ENCODE results near the gene MITD1.
"Not testable (repeated sequence)": the region's sequence is repeated elsewhere in the genome, so short reads cannot be mapped to it uniquely, and the experiment has no call there.

Gene MITD1

DNA sequence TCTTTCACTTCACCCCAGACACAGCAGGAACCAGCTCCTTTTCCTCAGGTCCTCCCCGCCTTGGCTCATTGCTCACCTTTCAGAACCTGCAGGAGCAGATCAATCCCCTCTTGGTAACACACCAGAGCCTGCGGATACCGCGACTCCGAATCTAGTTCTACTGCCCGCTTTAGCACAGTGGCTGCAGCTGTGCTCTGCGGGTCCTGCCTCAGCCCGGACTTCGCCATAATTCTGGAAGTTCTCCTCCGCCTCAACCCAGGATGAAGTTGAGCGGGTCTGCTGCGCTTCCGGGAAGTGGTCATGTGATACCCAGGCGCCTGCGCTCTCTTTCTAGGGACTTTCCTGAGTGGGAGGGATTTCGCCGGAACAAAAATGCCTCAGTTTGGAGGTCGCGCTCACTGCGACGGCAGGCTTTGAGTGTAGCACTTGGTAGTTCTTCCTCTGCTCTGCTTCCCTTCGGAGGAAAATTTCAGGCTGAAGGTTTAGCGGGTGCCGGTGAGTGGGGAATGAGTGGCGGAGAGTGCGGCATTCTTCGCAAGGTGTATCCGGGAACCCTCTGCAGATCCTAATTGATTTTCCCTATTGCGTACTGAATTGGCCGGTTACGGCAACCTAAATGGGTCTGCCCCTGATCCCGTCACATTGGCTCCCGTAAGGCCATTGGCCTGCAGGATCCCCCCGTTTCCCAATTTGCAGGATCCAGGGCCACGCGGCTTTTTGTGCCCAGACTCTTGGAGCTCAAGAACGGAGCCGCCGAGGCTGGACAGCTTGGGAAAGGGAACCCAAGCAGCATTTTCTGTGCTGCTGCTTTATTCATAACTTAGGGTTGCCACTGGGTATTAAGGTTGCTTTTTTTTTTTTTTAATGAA, at the start of gene MITD1, which contains the start of gene MRPL30:
TSS of gene MITD1 (minus strand) at position 304 of the 869 bp plus-strand sequence. CDS start at position 227, 77 bp downstream.
TSS of gene MRPL30 (plus strand) at position 430 of the 869 bp plus-strand sequence. CDS start 5,020 bp downstream, outside the sequence.
- peak; percentile 94 for DNase-seq

- no peak for DNase-seq
These were observed 37.2 kb upstream of the MITD1 start for GRCh38 chr2:99217929-99218501.

DNA sequence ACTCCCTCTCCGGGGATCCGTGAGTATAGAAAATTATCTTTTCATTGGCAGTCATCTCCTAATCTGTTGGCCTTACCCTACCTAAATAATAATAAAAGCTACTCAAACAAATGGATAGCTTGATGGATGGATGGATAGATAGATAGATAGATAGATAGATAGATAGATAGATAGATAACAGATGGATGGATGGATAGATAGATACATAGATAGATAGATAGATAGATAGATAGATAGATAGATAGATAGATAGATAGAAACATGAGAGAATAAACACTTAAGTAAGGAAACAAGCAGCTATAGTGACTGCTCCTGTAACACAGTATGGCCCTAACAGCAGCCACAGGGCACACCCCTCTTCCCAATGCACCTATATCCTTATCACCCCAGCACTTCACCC, 35.2 kb upstream of the MITD1 start:
- DNase-seq: no peak

GRCh38 chr2:99205491-99205890, 24.6 kb upstream of the MITD1 start:
- no peak for DNase-seq

- no peak for DNase-seq
These were observed 21.3 kb upstream of the MITD1 start for GRCh38 chr2:99201959-99202678.

DNA sequence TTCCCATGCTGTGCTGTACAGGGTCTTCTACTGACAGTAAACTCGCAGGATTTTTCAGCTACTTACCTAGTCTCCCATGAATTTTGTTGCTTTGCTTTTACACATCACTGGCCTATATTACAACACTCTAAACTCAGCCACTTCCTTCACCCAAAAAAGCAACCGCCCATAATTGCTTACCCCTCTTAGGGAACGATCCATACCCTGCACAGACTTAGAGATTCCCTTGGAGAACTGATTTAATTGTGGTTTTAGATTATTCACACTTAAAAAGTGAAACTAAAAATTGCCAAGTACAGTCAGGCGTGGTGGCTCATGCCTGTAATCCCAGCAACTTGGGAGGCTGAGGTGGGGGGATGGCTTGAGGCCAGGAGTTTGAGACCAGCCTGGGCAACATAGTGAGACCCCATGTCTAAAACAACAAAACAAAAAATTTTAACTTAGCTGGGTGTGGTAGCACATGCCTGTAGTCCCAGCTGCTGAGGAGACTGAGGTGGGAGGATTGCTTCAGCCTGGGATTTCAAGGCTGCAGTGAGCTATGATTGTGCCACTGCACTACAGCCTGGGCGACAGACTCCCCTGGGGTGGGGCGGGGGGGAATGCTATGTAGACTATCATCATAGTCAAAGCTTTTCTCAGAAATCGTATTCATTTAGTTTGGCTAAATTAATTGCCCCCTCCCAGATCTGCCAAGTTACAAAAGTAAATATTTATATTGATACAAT, 19.4 kb upstream of the MITD1 start:
- no peak for DNase-seq

DNA sequence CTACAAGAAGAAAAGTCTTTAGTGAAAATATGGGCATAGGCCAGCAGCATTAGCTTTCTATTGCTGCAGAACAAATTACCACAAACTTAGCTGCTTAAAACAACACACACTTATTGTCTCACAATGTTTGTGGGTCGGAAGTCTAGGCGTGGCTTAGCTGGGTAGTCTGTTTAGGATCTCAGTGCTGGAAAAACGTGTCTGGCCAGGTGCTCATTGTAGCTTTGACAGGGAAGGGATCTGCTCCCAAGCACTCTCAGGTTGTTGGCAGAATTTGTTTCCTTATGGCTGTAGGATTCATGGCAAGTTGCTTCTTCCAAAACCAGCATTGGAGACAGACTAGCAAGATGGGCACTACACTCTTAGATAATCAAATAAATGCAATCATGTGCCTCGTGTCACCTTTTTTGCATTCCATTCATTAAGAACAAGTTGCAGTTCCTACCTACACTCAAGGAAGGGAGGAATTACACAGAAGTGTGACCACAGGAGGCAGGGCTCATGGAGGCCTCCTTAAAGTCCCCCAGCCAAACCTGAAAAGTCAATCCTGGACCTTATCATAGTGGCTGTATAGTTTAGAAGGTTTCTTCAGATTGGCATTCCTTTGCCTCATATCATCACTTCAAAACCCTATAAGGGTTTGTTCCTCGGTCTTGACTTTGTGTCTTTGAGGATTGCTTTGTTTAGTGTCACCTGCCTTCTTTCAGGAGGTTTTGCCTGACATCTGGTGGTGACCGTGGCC, 17.4 kb upstream of the MITD1 start:
- no peak for DNase-seq

DNA sequence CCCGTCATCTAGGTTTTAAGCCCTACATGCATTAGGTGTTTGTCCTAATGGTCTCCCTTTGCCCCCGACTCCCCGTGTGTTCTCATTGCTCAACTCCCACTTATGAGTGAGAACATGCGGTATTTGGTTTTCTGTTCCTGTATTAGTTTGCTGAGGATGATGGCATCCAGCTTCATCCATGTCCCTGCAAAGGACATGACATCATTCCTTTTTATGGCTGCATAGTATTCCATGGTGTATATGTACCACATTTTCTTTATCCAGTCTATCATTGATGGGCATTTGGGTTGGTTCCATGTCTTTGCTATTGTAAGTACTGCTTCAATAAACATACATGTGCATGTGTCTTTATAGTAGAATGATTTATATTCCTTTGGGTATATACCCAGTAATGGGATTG, 11.5 kb upstream of the MITD1 start:
- DNase-seq: not testable (repeated sequence)

DNA sequence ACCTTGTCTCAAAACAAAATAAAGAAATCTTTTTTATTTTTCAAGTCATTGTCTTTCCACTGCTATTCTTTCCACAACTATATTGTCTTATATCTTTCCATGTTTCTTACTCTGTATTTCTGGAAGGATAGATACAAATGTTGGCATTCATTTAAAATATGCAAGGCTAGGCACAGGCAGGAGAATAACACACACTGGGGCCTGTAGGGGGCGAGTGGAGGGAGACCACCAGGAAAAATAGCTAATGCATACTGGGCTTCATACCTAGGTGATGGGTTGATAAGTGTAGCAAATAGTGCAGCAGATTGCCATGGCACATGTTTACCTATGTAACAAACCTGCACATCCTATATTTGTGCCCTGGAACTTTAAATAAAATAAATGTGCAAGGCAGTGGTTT, 9.7 kb upstream of the MITD1 start:
- DNase-seq: no peak

- DNase-seq: no peak
These were observed 7.5 kb upstream of the MITD1 start for GRCh38 chr2:99188357-99188756.

DNA sequence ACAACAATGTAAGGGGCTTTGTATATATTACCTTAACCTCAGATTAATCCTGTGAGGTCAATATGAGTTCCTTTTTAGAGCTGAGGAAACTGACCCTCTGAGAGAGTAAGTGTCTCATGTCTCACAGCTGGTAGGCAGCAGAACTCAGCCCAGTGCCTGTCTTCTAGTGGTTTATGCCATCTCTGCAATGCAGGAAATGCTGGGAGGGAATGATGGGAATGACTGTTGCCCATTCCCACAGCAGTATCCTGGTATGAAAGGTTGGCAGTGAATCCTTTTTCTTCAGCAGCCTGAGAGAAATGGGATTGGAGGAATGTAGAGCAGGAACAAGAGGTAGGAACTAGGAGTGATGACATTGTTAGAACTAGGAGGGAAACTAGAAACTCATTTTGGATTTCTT, 6.2 kb upstream of the MITD1 start:
- no peak for DNase-seq

DNA sequence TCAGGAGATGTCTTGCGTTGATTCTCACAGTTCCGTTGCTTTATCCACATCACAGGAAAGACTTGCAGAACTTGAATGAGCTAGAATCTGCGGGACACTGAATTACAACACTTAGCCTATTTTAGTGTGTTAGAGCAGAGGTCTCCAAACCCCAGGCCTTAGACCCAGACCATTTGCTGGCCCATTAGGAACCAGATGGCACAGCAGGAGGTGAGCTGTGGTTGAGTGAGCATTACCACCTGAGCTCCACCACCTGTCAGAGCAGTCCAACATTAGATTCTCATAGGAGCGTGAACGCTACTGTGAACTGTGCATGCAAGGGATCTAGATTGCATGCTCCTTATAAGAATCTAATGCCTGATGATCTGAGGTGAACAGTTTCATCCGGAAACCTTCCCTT, 4.0 kb upstream of the MITD1 start:
- DNase-seq: no peak

GRCh38 chr2:99183025-99183424, 2.2 kb upstream of the MITD1 start:
- DNase-seq: no peak

- no peak for DNase-seq
These were observed 754 bp upstream of the MITD1 start for GRCh38 chr2:99181624-99182000.

DNA sequence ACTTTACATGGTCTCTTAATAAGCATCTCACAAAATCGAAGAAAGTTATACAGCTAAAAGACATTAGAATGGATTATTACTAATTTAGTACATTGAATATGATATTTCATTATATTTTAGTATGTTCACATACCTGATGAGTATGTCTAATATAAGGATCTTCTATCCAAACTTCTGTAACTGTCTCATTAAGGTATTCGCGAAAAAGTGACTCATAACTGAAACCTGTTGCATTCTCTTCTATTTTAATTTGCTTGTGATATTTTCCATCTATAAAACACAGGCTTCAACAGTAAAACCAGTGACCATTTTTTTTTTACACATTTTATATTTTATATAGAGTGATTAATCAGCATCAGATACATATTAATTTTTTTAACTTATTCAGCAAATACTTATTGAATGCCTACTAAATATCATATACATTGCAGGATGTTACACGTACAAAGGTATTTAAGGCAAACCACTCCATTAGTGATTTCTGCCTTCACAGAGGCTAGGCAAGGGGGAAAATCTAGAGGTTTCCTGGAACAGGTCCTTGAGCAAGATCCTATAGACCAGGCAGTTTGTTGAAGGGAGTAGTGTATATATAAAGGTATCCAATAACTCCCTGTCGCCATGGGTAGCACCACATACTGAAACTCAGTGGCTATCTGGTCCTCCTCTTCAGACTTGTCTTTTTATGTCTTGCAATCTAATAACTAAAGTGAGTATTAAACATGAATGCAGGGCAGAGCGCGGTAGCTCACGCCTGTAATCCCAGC, 9.3 kb downstream of the MITD1 start:
- no peak for DNase-seq

GRCh38 chr2:99169534-99169933, 11.3 kb downstream of the MITD1 start:
- no peak for DNase-seq

DNA sequence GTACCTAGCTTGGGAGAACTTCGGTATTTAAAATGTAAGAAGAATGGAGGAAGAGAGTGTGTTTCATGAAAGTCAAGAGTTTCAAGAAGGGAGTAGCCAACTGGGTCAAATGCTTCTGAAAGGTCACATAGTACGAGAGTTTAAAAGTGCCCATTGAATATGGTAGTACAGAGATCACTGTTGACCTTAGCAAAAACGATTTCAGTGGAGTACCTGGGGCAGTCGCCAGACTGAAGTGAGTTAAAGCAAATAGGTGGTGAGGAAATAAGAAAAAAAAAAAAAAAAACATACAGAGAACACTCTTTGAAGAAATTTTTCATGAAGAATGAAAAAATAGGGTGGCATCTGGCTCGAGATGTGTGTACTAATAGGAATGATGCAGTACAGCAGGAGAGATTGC, 14.6 kb downstream of the MITD1 start:
- DNase-seq: no peak

DNA sequence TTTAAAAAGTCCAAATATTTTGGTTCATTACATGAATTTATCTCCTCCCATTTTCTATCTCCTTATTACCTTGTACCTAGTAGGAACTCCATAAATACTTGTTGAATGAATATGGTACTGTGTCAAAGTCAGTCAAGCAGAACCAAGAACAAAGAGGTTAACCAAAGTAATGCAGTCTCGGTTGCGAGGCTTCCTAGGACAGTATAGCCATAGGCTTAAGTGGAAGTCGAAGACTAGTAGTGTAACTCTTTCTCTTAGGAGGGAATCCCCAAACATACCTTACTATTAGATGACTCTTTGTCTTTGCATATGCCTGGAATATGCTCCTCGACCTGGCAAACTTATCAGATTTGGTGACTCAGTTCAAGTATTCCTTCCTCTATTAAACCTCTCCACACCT, 21.3 kb downstream of the MITD1 start:
- no peak for DNase-seq

GRCh38 chr2:99158599-99158998, 22.3 kb downstream of the MITD1 start:
- no peak for DNase-seq

- DNase-seq: no peak
These were observed 24.0 kb downstream of the MITD1 start for GRCh38 chr2:99156891-99157290.

All from right forelimb (tissue), 1 donor.